ENCODE measurements around the gene SREBF1. TPM values are rescaled to one million over a fixed set of nuclear protein-coding genes. Genes with fewer than 3 reads are reported as not detected.

Gene SREBF1
- total and polyA plus RNA-seq, 5 experiments from 2014 or later, result 16.3 to 57.0 (median 43.8) TPM

- H3K4me3 Mint-ChIP-seq, result peak overlapping the region in 3 of 10 donors; percentile 39 to 75 (median 61)
- H3K27ac Mint-ChIP-seq, result peak overlapping the region in 7 of 10 donors; percentile 75 to 97 (median 89)
These were observed 71.3 kb downstream of the SREBF1 start for GRCh38 chr17:17765359-17766076.

GRCh38 chr17:17763734-17764133 is 73.1 kb downstream of the SREBF1 start:
- Mint-ChIP-seq H3K4me1 (peaks cover 36 to 74% (median 70%) of the 10 kb centered on the region in 4 donors), H3K4me3 (peak overlapping the region in 1 of 10 donors; percentile 20), H3K27me3 (no peaks in the 10 kb centered on the region), H3K27ac (peak overlapping the region in 8 of 10 donors; percentile 57 to 83 (median 70)), H3K9me3 (no peaks in the 10 kb centered on the region), H3K36me3 (peaks cover 0 to under 1% (median 0%) of the 10 kb centered on the region in 3 donors)
- DNase-seq (no peak), ATAC-seq (no peak)
- POLR2A ChIA-PET, result interaction anchor here (0.7 to 1.3 kb wide), 2 partner anchors 73 to 209 kb away, joined by 3 to 4 read pairs; partner anchors contain the start of genes DRC3, SREBF1 and TOM1L2

More at GRCh38 chr17:17765359-17766076, 71.3 kb downstream of the SREBF1 start:
- no peaks in the 10 kb centered on the region for H3K36me3 Mint-ChIP-seq
- POLR2A ChIA-PET, result interaction anchor here (1.2 to 2.4 kb wide), 2 partner anchors 9 to 16 kb away, joined by 3 to 7 read pairs; no protein-coding TSS in a partner anchor
- no peaks in the 10 kb centered on the region for H3K27me3 Mint-ChIP-seq
- DNase-seq (no peak), ATAC-seq (no peak)
- H3K4me1 Mint-ChIP-seq, result peaks cover 36 to 75% (median 69%) of the 10 kb centered on the region in 4 donors
- no peaks in the 10 kb centered on the region for H3K9me3 Mint-ChIP-seq

DNA sequence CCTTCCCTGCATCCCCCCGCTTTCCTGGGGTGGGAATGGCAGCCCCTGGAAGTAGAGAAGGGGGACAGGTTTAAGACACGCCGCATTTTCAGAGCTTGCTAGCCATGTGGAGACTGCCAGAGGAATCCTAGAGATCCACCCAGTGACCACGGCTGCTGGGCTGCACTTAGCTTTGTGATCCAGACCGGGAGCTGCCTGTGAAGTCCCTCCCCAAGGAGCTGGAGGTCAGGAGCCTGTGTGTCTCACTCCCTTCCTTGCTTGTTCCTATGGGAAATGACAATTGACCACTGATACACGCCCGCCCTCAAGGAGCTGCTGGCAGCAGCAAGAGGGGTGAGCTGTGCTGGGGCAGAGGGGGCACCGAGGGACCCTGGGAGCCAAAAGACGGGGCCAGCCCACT is 73.7 kb downstream of the SREBF1 start:
- DNase-seq, result no peak
- Mint-ChIP-seq H3K27ac (peak overlapping the region in 3 of 10 donors; percentile 34 to 80 (median 75)), H3K27me3 (no peaks in the 10 kb centered on the region), H3K36me3 (peaks cover 0 to 4% (median 0%) of the 10 kb centered on the region in 3 donors), H3K9me3 (no peaks in the 10 kb centered on the region), H3K4me3 (no peak overlapping the region), H3K4me1 (peaks cover 40 to 74% (median 71%) of the 10 kb centered on the region in 4 donors)
- no peak for ATAC-seq
- POLR2A ChIA-PET, result interaction anchor here (0.7 to 1.5 kb wide), 7 partner anchors 10 to 209 kb away, joined by 3 to 6 read pairs (median 3); partner anchors contain the start of genes DRC3 and TOM1L2

GRCh38 chr17:17762744-17763105 is 74.1 kb downstream of the SREBF1 start:
- DNase-seq, result no peak
- peak overlapping the region in 1 of 10 donors; percentile 29 for H3K27ac Mint-ChIP-seq

More at GRCh38 chr17:17762744-17763105, 74.1 kb downstream of the SREBF1 start:
- Mint-ChIP-seq H3K27me3 (no peaks in the 10 kb centered on the region), H3K9me3 (no peaks in the 10 kb centered on the region), H3K4me1 (peaks cover 43 to 76% (median 73%) of the 10 kb centered on the region in 4 donors), H3K4me3 (no peak overlapping the region), H3K36me3 (peaks cover 0 to 4% (median 0%) of the 10 kb centered on the region in 3 donors)
- ATAC-seq, result no peak
- POLR2A ChIA-PET, result interaction anchor here (0.7 to 1.5 kb wide), 8 partner anchors 9 to 210 kb away, joined by 3 to 6 read pairs (median 3); partner anchors contain the start of genes DRC3, SREBF1 and TOM1L2

Small RNAs within 50 kb of the gene (microRNA-seq; reads per million reads assigned to microRNA genes)
- gene MIR33B (ENCODE audit: borderline microRNAs expressed) (15.7 reads per million, percentile 37 among the genes with 10 or more reads in this experiment), gene MIR6777 (ENCODE audit: borderline microRNAs expressed) (not detected)

Other genes with a start within 250 kb of the SREBF1 start
- gene PEMT, start 245.3 kb downstream of the SREBF1 start, total RNA-seq, result 10 to 100 TPM; 15.2 to 17.0 TPM
- 10 to 100 TPM; 27.5 to 31.3 (median 28.1) TPM for gene PEMT, start 245.3 kb downstream of the SREBF1 start, polyA plus RNA-seq
- 10 to 100 TPM; 33.8 to 35.2 TPM for gene RAI1, start 155.5 kb downstream of the SREBF1 start, total RNA-seq
- 1 to 10 TPM; 1.5 to 4.0 (median 2.3) TPM for gene RAI1, start 155.5 kb downstream of the SREBF1 start, polyA plus RNA-seq
- 10 to 100 TPM; 65.2 to 71.1 TPM for gene TOM1L2, start 135.4 kb upstream of the SREBF1 start, total RNA-seq
- 10 to 100 TPM in 1 of 3 donors, 1 to 10 TPM in 2; 2.5 to 11.6 (median 7.4) TPM for gene TOM1L2, start 135.4 kb upstream of the SREBF1 start, polyA plus RNA-seq
- 1 to 10 TPM; 1.1 to 1.7 TPM for gene DRC3, start 135.9 kb upstream of the SREBF1 start, total RNA-seq
- under 1 TPM in 2 of 3 donors, not detected in 1; 0.31 to 0.91 TPM for gene DRC3, start 135.9 kb upstream of the SREBF1 start, polyA plus RNA-seq
- 10 to 100 TPM; 22.0 to 28.7 TPM for gene ATPAF2, start 202.2 kb upstream of the SREBF1 start, total RNA-seq
- gene ATPAF2, start 202.2 kb upstream of the SREBF1 start, polyA plus RNA-seq, result 10 to 100 TPM; 15.3 to 21.8 (median 21.2) TPM
- 10 to 100 TPM; 10.4 to 10.7 TPM for gene GID4, start 202.4 kb upstream of the SREBF1 start, total RNA-seq
- 1 to 10 TPM; 3.4 to 7.1 (median 6.0) TPM for gene GID4, start 202.4 kb upstream of the SREBF1 start, polyA plus RNA-seq